NCI-H2081 treated with DMSO at 0.1 percent for 48 hours (cell line): ENCODE measurements around the gene MAP7.
"Not testable (repeated sequence)": the region's sequence is repeated elsewhere in the genome, so short reads cannot be mapped to it uniquely, and the experiment has no call there.

Experiments
- DNase-seq: peaks from one replicate; lab custom pipeline; 2025; lab: John Stamatoyannopoulos, UW

Gene MAP7

DNA sequence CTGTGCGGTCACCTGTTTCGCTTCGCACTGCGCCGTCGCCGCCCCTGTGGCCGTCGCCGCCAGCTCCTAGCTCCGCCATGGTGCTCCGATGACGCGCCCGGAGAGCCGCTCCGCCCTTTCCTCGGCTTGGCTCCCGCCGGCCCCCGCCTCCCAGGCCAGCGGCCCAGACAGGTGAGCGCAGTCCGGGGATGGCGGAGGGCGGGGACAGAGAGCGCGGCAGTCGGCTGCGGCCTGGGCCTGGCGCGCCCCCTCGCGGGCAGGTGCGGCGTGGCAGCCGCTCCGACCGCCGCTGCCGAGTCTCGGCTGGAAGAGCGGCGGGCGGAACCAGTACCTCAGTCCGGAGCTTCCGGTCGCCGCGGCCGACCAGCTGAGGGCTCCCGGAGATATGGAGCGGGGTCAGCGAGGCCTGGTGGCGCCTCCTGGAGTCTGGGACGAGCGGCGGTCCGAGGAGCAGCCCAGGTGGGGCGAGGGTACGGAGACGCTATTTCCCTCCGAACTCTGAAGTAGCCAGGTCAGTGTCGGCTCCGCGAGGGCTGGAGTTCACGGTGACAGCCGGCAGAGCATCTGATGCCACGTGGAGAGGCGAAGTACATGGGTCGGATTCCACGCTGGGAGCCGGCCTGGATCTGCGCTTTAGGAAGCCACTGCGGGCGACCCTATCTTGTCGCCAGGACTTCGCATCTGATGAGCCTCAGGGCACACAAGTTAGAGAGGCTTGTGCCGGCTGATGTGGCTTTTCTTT, at the start of gene MAP7:
TSS of gene MAP7 (minus strand) at position 93 of the 742 bp plus-strand sequence. CDS start at position 79, 14 bp downstream.
- no peak for DNase-seq

DNA sequence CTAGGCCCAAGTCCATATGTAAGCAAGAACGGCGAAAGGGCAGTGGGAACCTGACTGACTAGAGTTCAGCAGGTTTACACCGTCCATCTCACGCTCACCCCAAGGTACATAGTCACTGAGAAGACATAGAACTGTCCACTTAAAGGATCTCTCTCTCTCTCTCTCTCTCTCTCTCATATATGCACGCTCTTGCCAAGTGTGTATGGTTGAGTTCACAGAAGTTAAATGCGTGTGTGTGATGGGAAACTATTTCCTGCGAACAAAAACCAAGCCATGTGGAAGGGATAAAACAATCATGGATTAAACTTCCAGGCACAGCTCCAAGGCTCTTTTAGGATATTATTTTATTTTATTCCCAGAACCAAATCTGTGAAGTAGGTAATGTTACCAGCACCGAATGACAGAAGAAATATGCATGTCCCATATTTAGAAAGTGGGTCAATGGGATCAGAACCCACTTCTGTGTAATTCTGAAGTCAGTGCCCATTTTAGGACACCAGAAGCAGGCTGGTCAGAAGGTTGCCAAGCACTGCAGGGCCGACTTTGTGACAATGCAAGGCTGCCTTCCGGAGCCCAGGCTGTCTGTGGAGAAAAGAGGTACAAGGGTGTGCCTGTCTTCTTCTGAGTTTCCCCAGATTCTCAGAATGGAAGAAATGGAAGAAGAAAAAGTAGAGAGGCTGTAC, 49.2 kb upstream of the MAP7 start:
- DNase-seq = no peak

DNA sequence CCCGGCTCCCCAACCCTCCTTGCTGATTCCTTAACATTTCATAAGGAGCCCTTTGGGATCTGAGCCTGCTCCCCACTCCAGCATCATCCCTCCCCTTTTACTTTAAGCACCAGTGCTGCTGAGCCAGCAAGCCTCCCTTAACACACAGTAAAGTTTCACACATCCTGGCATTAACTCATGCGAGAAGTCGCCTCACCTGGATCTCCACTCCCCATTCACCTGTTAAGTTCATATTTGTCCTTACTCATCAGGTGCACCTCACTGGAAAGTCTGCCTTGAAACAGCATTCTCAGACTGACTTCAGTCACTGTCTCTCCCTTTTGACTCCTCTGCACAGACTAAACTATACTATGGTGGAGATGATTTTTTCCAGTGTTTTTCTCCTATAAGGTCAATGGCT, 47.8 kb upstream of the MAP7 start:
- DNase-seq = no peak

DNA sequence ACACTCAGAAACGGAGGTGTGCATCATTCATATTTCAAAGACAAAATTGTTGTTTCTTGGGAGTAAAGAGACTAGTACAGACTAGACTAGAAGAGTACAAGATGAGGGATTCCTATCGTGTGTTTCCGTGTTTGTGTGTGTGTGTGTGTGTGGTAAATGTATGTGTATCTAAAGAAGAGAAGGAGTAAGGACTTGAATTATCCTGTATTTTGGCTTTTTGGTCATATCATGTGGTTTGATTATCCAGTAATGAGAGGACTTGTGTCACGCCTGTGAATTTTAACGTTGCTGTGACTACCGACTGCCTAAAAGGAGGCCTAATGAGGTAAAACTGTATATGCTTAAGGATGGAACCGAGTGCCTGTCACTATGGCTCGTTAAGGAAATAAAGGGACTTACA, 44.4 kb upstream of the MAP7 start:
- DNase-seq = no peak

DNA sequence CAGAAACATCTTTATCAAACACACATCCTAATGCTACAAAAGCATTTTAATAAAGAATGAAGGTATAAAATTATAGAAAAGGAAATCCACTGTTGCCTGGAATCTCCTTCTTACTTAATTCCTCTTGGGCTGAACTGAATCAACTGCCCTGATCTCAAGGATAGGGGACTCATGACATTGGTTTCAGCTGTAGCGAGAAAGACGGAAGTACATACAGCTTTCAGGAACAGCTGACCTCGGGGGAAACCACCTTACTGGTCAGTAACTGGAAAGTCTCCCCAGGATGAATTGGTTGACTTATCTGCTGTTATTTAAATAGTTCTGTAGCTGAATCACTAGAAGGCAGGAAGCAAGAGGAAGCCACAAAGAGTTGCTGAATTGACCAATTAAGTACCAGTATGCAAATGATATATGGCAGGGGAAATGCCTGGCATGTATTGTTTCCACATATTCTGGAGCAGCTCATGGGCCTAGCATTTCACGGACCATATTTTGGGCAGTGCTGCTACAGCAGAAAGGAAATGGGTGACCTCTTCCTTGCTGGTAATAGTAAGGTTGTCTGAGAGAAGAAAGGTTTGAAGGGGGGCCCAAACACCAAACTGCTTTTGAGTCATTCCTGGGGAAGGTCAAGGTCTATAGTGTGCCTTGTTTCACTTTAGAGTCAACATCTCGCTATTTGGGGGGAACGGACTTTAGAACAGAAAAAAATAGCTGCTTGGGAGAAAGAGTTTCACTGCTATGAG, 43.7 kb upstream of the MAP7 start:
- no peak for DNase-seq

DNA sequence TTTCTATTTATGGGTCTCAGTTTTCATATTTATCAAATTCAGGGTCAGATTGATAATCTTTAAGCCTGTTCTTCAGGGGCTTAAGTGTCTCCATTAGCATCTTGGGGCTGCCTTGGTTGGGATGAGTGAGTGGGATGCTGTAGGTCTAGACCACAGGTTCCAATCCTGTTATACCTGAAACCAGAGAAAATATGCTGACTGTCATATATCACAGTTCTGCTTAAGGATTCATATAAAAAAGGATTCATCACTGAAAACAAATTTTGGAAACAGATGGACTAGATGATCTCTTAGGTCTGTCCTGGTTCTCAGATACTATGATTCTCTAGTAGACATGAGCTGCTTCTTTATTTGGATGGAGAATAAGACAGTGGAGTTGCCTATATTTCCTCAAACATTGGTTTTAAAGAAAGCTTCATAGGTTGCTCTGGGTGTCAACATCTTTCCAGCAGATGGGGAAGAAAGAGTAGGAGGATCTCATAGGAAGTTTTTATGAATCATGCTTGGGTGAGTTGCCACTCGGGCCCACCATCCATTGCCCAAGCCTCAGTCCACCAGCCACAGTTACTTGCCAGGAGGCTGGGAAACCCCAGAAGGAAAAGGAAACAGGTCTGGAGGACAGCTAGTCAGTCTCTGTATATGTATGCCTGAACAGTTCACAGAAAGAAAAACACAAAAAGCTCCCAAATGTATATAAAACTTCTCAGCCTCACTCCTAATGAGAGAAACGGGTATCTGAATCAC, 42.9 kb upstream of the MAP7 start:
- no peak for DNase-seq

DNA sequence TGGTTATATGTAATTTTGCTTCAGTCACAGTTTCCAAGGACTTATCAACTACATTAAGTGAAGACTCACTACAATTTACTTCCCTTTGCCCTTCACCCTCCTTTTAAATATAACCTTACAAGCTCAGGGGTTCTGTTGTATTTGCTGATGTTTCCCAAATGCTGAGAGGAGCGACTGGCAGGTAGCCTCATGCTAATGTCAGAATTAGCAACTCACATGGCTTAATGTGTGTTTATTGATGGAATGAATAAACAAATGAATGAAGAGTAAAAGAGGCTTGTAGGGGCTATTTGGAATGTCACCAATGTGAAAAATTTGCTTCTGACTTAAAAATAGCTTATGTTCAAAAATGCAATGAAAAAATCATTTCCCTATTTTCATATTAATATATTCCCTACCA, 41.4 kb upstream of the MAP7 start:
- DNase-seq = no peak

DNA sequence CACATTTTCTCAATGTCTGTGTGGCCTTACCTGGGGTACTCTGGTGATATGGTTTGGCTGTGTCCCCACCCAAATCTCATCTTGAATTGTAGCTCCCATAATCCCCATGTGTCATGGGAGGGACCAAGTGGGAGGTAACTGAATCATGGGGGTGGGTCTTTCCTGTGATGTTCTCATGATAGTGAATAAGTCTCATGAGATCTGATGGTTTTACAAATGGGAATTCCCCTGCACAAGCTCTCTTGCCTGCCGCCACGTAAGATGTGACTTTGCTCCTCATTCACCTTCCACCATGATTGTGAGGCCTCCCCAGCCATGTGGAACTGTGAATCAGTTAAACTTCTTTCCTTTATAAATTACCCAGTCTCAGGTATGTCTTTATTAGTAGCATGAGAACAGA, 40.6 kb upstream of the MAP7 start:
- not testable (repeated sequence) for DNase-seq

DNA sequence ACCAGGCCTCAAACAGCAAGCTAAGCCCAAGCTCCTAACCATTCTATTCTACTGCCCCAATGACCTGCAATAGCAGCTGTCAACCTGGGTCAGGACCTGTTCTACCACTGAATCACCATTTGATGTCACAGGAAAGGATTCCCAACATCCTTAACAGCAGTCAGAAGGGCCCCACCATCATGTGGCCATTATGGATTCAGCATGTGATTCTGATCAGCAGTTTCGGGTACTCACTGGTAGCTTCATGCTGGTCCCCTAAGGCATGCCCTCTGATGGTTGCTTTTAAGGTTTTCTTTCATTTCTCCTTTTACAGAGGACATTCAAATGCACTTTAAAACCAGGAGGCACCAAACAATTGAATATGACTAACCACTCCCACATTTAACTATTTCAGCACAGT, 37.3 kb upstream of the MAP7 start:
- DNase-seq = no peak

DNA sequence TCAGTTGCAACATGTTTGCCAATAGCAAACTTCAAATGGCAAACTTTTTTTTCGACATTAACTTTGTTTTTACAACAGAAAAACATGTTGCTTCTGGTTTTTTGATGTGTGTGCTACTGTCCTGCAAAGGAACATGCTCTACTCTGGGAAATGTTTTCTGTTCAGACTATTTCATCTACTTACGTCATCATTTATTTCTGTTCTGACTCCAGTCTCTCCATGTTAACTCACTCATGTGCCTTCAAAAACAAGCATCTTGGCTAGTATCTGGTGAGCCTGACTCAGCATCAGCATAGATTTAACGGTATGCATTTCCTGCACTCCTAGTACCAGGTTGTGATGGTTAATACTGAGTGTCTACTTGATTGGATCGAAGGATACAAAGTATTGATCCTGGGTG, 36.1 kb upstream of the MAP7 start:
- no peak for DNase-seq

DNA sequence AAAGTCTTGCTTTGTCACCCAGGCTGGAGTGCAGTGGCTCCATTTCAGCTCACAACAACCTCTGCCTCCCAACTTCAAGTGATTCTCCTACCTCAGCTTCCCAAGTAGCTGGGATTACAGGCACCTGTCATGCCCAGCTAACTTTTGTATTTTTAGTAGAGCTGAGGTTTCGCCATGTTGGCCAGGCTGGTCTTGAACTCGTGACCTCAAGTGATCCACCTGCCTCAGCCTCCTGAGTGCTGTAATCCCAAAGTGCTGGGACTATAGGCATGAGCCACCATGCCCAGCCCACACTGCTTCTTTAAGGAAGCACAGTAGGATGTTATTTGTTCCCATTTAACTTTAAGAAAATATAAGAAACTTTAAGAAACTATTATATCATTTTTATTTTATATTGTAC, 35.3 kb upstream of the MAP7 start:
- not testable (repeated sequence) for DNase-seq

DNA sequence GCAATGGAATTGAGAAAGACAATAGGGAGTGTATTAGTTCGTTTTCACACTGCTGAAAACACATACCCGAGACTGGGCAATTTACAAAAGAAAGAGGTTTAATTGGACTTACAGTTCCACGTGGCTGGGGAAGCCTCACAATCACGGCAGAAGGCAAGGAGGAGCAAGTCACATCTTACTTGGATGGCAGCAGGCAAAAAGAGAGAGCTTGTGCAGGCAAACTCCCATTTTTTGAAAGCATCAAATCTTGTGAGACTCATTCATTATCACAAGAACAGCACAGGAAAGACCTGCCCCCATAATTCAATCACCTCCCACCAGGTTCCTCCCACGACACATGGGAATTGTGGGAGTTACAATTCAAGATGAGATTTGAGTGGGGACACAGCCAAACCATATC, 34.1 kb upstream of the MAP7 start:
- DNase-seq = not testable (repeated sequence)

DNA sequence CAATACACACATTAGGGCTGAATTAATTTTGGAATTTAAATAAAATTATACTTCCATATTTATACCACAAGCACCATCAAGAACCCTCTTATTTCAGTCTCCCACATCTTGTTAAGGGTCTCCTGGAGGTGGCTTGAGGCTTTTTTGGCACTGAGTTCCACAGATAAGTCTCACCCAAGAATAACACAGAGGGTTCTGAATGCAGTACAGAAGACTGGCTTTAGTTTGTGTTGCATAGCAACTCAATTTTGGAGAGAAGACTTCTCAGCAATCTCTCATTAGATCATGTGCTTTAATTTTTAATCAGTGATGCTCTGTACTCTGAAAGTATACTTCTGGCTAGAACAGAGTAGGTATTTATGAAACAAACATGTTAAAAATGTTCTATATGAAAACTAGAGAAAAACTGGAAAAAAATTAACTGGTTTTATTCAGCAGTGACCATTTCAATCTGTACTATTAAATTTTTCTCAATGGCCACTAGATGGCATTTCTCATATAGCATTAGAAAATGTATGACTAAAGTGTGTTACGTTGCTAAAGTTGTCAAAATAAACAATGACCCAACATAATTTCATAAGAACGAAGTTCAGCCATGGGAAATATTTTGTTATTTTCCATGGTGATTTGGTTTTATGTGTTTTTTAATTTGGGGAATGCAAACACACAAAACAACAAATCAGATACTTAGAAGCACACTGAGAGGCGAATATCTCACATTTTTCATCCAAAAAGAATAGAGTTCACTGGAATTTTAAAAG, 32.7 kb upstream of the MAP7 start:
- DNase-seq = no peak

DNA sequence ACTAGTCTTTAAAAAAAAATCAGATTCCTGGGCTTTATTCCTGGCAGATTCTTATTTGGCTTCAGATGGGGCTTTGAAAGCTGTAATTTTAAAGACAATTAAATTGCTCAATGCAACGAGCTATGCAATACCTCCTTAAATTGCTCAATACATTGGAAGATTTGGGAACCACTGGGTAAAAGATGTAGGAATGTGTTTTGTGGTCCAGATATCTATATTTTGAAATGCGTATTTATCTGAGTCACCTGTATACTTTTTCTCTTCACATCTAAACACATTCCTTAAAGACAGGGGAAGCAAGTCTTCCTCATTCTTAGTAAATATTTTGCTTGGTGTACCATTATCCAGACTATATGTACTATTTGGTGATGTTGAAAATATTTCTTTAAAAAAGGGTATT, 29.6 kb upstream of the MAP7 start:
- DNase-seq = no peak

DNA sequence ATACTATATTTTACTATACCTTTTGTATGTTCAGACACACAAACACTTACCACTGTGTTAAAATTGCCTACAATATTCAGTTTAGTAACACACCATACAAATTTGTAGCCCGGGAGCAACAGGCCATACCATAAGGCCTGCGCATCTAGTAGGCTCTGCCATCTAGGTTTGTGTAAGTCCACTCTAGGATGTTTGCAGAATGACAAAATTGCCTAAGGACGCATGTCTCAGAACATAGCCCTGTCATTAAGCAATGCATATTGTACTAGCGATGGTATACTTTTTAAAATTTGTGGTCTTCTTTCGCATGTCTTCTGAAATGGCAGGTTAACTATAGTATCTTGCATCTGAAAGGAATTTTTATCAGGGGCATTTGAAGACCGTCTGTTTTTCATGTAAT, 26.6 kb upstream of the MAP7 start:
- no peak for DNase-seq

DNA sequence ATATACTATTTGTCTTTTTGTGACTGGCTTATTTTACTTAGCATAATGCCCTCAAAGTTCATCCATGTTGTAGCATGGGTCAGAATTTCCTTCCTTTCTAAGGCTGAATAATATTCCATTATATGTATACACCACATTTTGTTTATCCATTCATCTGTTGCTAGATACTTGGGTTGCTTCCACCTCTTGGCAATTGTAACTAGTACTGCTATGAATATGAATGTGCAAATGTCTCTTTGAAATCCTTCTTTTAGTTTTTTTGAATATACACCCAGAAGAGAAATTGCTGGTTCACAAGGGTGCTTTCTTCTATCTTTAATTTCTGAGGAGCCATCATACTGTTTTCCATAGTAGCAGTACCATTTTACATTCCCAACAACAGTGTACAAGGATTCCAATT, 21.3 kb upstream of the MAP7 start:
- no peak for DNase-seq

DNA sequence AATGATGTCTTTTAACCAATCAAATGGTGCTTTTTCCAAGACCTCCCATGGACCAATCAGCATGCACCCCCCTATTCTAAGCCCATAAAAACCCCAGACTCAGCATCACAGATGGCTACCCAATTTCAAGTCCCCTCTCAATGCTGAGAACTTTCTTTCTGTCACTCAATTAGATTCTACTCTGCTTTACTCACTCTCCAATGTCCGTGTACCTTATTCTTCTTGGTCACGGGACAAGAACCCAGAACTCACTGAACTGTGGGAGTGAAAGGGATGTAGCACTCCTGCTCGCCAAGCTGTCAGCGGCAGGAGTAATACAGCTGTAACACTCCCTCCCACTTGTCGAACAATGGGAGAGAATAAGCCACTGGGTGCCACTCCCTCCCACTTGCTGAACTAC, 20.8 kb upstream of the MAP7 start:
- DNase-seq = no peak

DNA sequence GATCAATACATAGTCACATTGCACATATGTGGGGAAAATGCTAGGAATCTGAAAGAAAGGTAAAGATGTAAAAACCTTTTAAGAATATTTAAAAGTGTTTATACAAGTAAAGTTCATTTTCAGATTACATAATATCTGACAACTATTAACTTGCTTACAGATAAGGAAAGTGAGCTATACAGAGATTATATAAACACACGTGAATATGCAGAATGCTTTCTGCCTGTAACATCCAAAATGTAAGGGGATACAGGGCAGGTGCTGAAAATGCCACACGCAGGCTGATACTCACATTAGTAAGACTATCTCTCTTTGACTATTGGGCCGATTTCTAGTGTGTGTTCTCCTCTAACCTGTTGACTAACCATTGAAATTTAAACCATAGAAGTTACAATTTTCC, 17.9 kb upstream of the MAP7 start:
- no peak for DNase-seq

DNA sequence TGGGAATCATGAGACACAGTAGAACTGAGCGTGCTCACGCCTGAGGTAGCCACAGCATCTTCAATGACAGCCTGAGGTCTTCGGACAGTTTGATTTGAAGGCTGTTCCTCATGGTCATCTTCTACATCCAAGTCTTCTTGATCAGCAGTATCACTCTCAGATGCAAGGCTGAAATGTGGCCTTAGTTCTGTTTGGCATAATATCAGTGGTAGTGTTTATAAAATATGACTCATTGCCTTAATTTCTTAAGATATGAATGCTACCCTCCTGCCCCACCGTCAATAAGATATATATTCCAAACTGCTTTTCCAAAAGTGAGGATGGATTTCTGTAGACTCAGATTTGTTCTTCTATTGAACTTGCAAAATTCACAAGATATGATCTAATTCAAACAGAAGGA, 17.5 kb upstream of the MAP7 start:
- DNase-seq = no peak

DNA sequence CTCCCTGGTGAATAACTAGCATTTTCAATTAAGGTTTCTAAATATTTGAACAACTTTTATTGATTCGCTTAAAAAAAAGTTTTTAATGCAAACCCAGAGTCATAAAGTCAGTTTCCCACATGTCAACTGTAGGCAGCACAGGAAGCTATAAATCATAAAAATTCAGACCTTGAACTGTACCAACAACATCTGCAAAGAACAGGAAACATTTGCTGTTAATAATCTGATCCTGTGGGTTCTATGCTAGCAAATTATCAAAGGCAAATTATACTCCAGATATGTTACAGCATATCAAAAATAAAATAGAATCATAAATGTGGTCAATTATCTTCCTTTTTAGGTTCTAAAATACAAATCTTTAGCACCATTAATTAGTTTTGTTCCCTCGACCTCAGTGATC, 16.6 kb upstream of the MAP7 start:
- no peak for DNase-seq

DNA sequence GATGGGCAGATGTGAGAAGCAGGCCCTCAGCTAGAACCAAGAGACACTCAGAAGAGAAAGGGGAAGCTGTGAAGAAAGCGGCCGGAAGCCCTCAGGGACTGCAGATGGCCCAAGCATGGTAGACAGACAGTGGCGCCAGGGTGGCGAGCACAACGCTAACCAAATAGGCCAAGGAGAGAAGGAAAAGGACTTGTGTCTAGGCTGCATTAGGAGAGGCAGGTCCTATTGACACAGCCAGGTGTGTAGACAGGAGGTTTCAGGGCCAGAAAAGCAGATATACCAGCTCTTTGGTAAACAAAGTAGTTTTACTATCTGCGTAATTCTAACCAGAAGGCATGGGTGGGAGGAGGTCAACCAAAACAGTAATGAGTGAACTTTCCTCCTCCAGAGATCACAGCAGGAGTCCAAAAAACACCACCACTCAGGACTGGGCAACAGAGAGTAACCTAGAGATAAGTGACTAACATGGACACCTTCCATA, 15.8 kb upstream of the MAP7 start:
- no peak for DNase-seq

DNA sequence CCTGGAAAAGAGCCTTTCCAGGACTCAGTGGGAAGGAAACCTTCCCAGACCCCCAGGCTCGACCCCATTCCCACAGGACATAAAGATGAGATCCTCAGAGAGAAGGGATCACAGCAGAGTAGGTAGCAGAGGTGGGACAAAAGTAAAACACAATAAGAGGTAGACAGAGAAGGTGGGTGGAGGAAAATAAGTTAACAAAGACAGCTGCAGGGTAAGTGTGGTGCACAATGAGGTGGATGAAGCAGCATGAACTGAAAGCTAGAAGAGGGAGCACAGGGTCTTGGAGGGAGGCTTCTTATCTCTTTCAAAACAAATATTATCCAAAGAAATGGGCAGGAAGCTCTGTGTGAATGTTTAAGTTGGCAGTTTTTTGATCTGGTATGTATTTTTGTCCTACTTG, 14.0 kb upstream of the MAP7 start:
- DNase-seq = no peak
